ENCODE results near the gene SLC39A8.

DNA sequence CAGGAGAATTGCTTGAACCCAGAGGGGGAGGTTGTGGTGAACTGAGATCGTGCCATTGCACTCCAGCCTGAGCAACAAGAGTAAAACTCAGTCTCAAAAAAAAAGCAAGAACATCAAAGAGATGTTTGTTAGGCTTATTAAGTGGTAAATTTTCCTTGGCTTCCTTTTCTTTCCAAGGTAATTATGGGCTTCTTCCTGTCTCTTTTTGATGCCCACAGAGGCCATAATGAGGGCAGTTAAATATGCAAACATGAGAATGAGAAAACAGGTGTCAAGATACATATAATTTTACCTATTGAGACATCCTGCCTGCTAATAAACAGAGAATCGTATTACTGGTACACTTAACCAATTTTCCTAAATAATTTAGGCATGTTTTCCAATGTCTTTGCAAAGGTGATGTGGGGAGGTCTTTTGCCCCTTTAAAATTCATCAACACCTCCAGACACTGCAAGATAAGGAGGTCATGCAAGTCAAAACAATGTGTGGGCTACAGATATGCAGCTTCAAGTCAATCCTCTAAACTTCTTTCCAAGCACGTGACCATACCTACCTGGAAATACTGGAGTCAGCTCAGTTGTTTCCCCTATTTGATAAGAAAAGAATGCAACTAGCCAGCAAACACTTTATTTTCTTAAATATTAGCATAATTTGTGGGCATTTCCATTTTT is 2.7 kb downstream of the SLC39A8 start:
- TF ChIP-seq, protein P1, sequence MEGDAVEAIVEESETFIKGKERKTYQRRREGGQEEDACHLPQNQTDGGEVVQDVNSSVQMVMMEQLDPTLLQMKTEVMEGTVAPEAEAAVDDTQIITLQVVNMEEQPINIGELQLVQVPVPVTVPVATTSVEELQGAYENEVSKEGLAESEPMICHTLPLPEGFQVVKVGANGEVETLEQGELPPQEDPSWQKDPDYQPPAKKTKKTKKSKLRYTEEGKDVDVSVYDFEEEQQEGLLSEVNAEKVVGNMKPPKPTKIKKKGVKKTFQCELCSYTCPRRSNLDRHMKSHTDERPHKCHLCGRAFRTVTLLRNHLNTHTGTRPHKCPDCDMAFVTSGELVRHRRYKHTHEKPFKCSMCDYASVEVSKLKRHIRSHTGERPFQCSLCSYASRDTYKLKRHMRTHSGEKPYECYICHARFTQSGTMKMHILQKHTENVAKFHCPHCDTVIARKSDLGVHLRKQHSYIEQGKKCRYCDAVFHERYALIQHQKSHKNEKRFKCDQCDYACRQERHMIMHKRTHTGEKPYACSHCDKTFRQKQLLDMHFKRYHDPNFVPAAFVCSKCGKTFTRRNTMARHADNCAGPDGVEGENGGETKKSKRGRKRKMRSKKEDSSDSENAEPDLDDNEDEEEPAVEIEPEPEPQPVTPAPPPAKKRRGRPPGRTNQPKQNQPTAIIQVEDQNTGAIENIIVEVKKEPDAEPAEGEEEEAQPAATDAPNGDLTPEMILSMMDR (IDR thresholded peaks at IDR 0.05) = no peak
- no peak for TF ChIP-seq POLR2A (IDR thresholded peaks at IDR 0.05)

Data from heart left ventricle (tissue), 13 donors.